ENCODE data around the gene REX1BD. TPM values are rescaled to one million over a fixed set of nuclear protein-coding genes. Genes with fewer than 3 reads are reported as not detected.
A peak's percentile ranks its signal among the peaks of the same experiment; 100 is the strongest.

REX1BD gene
- total and polyA plus RNA-seq, 2 of the 13 experiments (the other 11 are each of a cell fraction or from before 2014, with no cell fraction given) = 7.5 to 25.4 TPM

DNA sequence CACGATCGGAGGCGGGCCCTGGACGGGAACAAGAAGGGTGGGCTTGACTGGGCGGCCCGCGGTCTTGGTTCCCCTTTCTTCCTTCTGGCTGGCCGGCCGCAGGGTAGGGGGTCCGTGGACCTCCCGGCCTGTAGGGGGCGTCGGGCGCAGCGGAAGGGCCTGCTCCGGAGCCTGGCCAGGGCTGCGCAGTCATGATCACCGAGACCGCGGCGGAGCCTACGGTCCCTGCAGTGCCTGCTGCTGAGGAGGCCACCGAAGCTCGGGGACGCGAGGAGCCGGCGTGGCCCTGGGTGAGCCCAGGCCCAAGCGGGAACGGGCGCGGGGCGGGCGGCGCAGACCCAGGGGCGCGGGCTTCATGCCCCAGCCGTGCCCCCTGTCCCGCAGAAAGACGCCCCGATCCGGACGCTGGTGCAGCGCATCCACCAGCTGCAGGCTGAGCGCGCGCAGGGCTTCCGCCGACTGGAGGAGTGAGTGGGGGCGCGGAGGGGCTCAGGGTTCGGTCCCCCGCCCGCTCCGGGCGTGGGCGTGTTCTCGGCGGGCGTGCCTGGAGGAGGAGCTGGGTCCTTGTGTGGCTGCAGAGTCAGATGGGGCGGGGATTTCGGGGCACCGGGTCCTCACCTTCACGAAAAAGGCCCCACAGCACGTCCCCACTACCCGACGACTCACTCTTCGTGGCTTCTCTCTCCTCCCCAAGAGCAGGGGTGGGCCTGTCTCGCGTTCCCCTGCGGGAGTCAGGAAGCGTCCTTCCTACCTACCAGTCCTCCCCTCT is at the start of gene REX1BD (continued):
- TF ChIP-seq, protein P1, sequence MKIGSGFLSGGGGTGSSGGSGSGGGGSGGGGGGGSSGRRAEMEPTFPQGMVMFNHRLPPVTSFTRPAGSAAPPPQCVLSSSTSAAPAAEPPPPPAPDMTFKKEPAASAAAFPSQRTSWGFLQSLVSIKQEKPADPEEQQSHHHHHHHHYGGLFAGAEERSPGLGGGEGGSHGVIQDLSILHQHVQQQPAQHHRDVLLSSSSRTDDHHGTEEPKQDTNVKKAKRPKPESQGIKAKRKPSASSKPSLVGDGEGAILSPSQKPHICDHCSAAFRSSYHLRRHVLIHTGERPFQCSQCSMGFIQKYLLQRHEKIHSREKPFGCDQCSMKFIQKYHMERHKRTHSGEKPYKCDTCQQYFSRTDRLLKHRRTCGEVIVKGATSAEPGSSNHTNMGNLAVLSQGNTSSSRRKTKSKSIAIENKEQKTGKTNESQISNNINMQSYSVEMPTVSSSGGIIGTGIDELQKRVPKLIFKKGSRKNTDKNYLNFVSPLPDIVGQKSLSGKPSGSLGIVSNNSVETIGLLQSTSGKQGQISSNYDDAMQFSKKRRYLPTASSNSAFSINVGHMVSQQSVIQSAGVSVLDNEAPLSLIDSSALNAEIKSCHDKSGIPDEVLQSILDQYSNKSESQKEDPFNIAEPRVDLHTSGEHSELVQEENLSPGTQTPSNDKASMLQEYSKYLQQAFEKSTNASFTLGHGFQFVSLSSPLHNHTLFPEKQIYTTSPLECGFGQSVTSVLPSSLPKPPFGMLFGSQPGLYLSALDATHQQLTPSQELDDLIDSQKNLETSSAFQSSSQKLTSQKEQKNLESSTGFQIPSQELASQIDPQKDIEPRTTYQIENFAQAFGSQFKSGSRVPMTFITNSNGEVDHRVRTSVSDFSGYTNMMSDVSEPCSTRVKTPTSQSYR (CRISPR knock-in tag; IDR thresholded peaks at IDR 0.05; ENCODE audit: borderline replicate concordance) = no peak
- TF ChIP-seq JUN (CRISPR knock-in tag; IDR thresholded peaks at IDR 0.05) (0 out of 2 replicates have a peak, but pooled peaks have one; percentile 41), XRCC5 (optimal IDR thresholded peaks at IDR 0.05; ENCODE audit: low read length) (peak; percentile 95), ZNF12 (CRISPR knock-in tag; IDR thresholded peaks at IDR 0.05) (peak; percentile 87), ZNF317 (CRISPR knock-in tag; IDR thresholded peaks at IDR 0.05) (peak; percentile 55; the same call in 1 of the 2 replicates), TAF1 (CRISPR knock-in tag; IDR thresholded peaks at IDR 0.05) (peak; percentile 91), ZNF678 (CRISPR knock-in tag; IDR thresholded peaks at IDR 0.05) (no peak; the same call in 1 of the 2 replicates), ZNF383 (CRISPR knock-in tag; IDR thresholded peaks at IDR 0.05; ENCODE audit: borderline replicate concordance) (no peak), ZNF607 (CRISPR knock-in tag; IDR thresholded peaks at IDR 0.05; ENCODE audit: borderline replicate concordance) (0 out of 2 replicates have a peak, but pooled peaks have one; percentile 38), CCDC6 (CRISPR knock-in tag; IDR thresholded peaks at IDR 0.05) (peak; percentile 66; the same call in 1 of the 2 replicates), ZBTB42 (CRISPR knock-in tag; IDR thresholded peaks at IDR 0.05) (no peak)
- TF ChIP-seq, protein P2, sequence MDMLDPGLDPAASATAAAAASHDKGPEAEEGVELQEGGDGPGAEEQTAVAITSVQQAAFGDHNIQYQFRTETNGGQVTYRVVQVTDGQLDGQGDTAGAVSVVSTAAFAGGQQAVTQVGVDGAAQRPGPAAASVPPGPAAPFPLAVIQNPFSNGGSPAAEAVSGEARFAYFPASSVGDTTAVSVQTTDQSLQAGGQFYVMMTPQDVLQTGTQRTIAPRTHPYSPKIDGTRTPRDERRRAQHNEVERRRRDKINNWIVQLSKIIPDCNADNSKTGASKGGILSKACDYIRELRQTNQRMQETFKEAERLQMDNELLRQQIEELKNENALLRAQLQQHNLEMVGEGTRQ (IDR thresholded peaks at IDR 0.05; ENCODE audit: low read depth, low read length) = no peak
- TF ChIP-seq, protein P2 (CRISPR knock-in tag; IDR thresholded peaks at IDR 0.05; ENCODE audit: borderline replicate concordance) = no peak
- TF ChIP-seq, protein P3, sequence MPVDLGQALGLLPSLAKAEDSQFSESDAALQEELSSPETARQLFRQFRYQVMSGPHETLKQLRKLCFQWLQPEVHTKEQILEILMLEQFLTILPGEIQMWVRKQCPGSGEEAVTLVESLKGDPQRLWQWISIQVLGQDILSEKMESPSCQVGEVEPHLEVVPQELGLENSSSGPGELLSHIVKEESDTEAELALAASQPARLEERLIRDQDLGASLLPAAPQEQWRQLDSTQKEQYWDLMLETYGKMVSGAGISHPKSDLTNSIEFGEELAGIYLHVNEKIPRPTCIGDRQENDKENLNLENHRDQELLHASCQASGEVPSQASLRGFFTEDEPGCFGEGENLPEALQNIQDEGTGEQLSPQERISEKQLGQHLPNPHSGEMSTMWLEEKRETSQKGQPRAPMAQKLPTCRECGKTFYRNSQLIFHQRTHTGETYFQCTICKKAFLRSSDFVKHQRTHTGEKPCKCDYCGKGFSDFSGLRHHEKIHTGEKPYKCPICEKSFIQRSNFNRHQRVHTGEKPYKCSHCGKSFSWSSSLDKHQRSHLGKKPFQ (CRISPR knock-in tag; IDR thresholded peaks at IDR 0.05; ENCODE audit: insufficient replicate concordance) = no peak
- TF ChIP-seq, protein P4, sequence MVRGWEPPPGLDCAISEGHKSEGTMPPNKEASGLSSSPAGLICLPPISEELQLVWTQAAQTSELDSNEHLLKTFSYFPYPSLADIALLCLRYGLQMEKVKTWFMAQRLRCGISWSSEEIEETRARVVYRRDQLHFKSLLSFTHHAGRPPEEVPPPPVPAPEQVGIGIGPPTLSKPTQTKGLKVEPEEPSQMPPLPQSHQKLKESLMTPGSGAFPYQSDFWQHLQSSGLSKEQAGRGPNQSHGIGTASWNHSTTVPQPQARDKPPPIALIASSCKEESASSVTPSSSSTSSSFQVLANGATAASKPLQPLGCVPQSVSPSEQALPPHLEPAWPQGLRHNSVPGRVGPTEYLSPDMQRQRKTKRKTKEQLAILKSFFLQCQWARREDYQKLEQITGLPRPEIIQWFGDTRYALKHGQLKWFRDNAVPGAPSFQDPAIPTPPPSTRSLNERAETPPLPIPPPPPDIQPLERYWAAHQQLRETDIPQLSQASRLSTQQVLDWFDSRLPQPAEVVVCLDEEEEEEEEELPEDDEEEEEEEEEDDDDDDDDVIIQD (CRISPR knock-in tag; IDR thresholded peaks at IDR 0.05; ENCODE audit: low read depth) = peak; percentile 34; the same call in 1 of the 2 replicates
- TF ChIP-seq, protein P5, sequence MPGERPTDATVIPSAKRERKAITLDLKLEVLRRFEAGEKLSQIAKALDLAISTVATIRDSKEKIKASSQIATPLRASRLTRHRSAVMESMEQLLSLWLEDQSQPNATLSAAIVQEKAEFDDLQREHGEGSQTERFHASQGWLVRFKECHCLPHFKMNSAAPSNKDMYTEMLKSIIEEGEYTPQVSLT (CRISPR knock-in tag; IDR thresholded peaks at IDR 0.05; ENCODE audit: borderline replicate concordance, low read depth) = no peak
